ENCODE measurements around the gene CHTF8.
"Not testable (repeated sequence)": the region's sequence is repeated elsewhere in the genome, so short reads cannot be mapped to it uniquely, and the experiment has no call there.

CHTF8 gene

DNA sequence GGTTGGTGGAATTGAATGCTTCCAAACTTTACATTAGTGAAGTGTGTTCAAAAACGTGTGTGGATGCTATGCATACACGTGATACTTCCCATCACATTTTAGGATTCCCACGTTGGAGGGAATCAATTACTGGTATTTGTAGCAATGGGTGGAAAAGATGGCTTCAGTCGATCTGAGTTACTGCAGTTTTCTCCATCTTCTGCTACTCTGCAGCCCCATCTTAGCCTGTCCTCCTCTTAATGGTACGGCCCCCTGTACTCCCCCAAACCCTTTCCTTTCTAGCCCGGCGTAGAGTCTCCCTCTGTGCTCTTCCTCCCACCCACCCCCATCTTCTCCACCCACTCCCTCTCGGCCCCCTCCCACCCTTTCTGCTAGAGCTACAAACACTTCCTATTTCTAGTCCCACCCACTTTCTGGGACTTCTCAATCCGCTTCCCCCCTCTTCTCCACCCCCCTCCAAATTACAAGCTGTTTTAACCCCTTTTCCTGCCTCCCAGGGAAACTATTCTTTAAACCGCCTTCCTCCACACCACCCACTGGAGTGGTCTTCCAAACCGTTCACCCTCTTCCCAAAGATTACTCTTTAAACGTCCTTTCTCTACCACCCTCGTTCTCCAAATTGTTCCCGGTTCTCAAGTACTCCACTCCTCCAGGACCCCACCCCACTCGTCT is 1.1 kb downstream of the CHTF8 start:
- TF ChIP-seq, protein P1, sequence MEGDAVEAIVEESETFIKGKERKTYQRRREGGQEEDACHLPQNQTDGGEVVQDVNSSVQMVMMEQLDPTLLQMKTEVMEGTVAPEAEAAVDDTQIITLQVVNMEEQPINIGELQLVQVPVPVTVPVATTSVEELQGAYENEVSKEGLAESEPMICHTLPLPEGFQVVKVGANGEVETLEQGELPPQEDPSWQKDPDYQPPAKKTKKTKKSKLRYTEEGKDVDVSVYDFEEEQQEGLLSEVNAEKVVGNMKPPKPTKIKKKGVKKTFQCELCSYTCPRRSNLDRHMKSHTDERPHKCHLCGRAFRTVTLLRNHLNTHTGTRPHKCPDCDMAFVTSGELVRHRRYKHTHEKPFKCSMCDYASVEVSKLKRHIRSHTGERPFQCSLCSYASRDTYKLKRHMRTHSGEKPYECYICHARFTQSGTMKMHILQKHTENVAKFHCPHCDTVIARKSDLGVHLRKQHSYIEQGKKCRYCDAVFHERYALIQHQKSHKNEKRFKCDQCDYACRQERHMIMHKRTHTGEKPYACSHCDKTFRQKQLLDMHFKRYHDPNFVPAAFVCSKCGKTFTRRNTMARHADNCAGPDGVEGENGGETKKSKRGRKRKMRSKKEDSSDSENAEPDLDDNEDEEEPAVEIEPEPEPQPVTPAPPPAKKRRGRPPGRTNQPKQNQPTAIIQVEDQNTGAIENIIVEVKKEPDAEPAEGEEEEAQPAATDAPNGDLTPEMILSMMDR (IDR thresholded peaks at IDR 0.05; ENCODE audit: unreplicated experiment in 3 of 3), result no peak
- Mint-ChIP-seq H3K4me1 (peaks cover 49% of the 10 kb centered on the region), H3K27me3 (ENCODE audit: low read depth) (no peaks in the 10 kb centered on the region), H3K36me3 (ENCODE audit: low read depth) (peaks cover 21% of the 10 kb centered on the region), H3K4me3 (peak overlapping the region; percentile 94 to 95 (median 95)), H3K27ac (peak overlapping the region; percentile 93 to 98 (median 96)), H3K9me3 (no peaks in the 10 kb centered on the region)

DNA sequence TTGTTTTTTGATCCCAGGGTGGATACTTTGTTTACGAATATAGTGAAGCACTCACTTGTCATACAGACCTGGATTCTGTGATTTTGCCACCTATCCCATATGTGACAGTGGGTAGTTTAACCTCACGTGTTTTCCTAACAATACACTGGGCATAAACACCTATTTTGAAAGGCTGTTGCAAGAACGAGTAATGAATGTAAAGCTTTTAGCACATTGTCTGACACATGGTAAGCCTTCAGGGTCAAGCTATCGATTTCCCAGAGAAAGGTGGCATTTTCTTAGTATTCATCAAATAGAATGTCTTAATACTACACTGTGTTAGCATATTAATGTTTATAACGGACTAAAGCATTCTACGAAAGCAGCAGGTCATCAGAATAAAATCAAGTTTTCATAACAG is 1.9 kb downstream of the CHTF8 start:
- peak overlapping the region; percentile 93 to 98 (median 96) for H3K27ac Mint-ChIP-seq
- TF ChIP-seq, protein P1 (IDR thresholded peaks at IDR 0.05; ENCODE audit: unreplicated experiment in 3 of 3), result no peak
- H3K36me3 Mint-ChIP-seq (ENCODE audit: low read depth), result peaks cover 20% of the 10 kb centered on the region
- H3K4me3 Mint-ChIP-seq, result peak overlapping the region; percentile 94 to 95 (median 95)
- H3K27me3 Mint-ChIP-seq (ENCODE audit: low read depth), result no peaks in the 10 kb centered on the region
- no peaks in the 10 kb centered on the region for H3K9me3 Mint-ChIP-seq
- H3K4me1 Mint-ChIP-seq, result peaks cover 49% of the 10 kb centered on the region

GRCh38 chr16:69127966-69128510 is 4.3 kb downstream of the CHTF8 start:
- TF ChIP-seq, protein P1 (IDR thresholded peaks at IDR 0.05; ENCODE audit: unreplicated experiment in 3 of 3), result no peak
- Mint-ChIP-seq H3K4me3 (peak overlapping the region in 1 of 3 experiments; percentile 34), H3K4me1 (peaks cover 31% of the 10 kb centered on the region), H3K27ac (peak overlapping the region in 2 of 3 experiments; percentile 39 to 65), H3K36me3 (ENCODE audit: low read depth) (peaks cover 23% of the 10 kb centered on the region), H3K9me3 (no peaks in the 10 kb centered on the region), H3K27me3 (ENCODE audit: low read depth) (no peaks in the 10 kb centered on the region)

DNA sequence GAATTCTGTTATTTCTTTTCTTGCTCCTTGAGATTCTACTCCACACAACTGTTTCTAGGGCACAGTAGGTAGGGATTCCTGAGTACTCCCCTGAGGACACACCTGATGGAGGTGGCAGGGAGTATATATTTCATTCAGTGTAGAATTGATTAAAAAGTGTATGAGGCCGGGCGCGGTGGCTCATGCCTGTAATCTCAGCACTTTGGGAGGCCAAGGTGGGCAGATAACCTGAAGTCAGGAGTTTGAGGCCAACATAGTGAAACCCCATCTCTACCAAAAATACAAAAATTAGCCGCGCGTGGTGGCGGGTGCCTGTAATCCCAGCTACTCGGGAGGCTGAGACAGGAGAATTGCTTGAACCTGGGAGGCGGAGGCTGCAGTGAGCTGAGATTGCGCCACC is 5.6 kb downstream of the CHTF8 start:
- H3K4me3 Mint-ChIP-seq; H3K9me3 Mint-ChIP-seq; H3K27me3 Mint-ChIP-seq (ENCODE audit: low read depth); H3K27ac Mint-ChIP-seq: not testable (repeated sequence)
- Mint-ChIP-seq H3K4me1 (peaks cover 27% of the 10 kb centered on the region), H3K36me3 (ENCODE audit: low read depth) (peaks cover 27% of the 10 kb centered on the region)

DNA sequence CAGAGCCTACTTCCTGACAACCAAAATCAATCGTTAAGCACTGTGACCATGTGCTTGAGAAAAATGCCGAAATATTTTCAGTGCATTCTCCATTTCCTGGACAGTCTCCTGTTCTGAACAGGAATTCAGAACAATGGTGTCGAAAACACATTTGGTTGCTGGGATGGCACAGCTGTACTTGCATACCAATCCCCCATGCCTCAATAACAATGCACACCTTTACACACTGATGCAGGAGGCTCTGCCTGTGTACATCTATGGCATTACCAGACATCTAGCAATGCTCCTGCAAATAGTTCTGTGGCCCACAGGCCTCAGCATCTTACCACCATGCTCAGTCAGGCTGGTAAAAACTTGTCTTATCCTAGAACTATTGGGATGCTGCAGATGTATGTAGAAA is 6.2 kb downstream of the CHTF8 start:
- Mint-ChIP-seq H3K36me3 (ENCODE audit: low read depth) (peaks cover 29% of the 10 kb centered on the region), H3K9me3 (no peaks in the 10 kb centered on the region), H3K4me3 (no peak overlapping the region), H3K27me3 (ENCODE audit: low read depth) (no peaks in the 10 kb centered on the region), H3K4me1 (peaks cover 22% of the 10 kb centered on the region), H3K27ac (no peak overlapping the region)
- TF ChIP-seq, protein P1 (IDR thresholded peaks at IDR 0.05; ENCODE audit: unreplicated experiment in 3 of 3), result no peak

DNA sequence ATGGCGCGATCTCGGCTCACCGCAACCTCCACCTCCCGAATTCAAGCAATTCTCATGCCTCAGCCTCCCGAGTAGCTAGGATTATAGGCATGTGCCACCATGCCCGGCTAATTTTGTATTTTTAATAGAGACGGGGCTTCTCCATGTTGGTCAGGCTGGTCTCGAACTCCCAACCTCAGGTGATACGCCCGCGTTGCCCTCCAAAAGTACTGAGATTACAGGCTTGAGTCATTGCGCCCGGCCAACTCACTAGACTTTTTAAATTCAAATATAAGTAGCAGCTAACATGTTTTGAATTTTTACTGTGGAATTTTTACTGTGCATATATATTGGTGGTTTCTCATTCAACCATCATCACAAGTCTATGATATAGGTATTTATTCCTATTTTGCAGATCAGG is 7.4 kb downstream of the CHTF8 start:
- peaks cover 42% of the 10 kb centered on the region for H3K36me3 Mint-ChIP-seq (ENCODE audit: low read depth)
- not testable (repeated sequence) for H3K27me3 Mint-ChIP-seq (ENCODE audit: low read depth); H3K4me3 Mint-ChIP-seq; H3K9me3 Mint-ChIP-seq; H3K27ac Mint-ChIP-seq
- H3K4me1 Mint-ChIP-seq, result peaks cover 12% of the 10 kb centered on the region

DNA sequence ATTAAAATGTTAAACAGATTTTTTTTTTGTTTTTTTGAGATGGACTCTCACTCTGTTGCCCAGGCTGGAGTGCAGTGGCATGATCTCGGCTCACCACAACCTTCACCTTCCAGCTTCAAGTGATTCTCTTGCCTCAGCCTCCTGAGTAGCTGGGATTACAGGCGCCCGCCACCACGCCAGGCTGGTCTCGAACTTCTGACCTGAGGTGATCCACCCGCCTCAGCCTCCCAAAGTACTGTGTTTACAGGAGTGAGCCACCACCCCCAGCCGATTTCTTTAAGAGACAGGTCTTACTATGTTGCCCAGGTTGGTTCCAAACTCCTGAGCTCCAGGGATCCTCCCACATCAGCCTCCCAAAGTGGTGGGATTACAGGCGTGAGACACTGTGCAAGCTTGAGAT is 8.0 kb downstream of the CHTF8 start:
- H3K4me3 Mint-ChIP-seq; H3K9me3 Mint-ChIP-seq; H3K4me1 Mint-ChIP-seq; H3K27ac Mint-ChIP-seq; H3K27me3 Mint-ChIP-seq (ENCODE audit: low read depth): not testable (repeated sequence)
- H3K36me3 Mint-ChIP-seq (ENCODE audit: low read depth), result peaks cover 39% of the 10 kb centered on the region

Measured in nephron (organoid).